H1 (cell line): ENCODE data around the gene CD226. TPM values are rescaled to one million over a fixed set of nuclear protein-coding genes. Genes with fewer than 3 reads are reported as not detected.

Source experiments
- CTCF ChIA-PET: fragments of 300-600 bp; sonication (Branson Sonifier 250); formaldehyde crosslinking; loops from one replicate; lab custom pipeline; 2021; ENCODE audit not compliant: partially characterized antibody; lab: Charles Lee
- POLR2A ChIA-PET: fragments of 300-600 bp; sonication (Branson Sonifier 250); formaldehyde crosslinking; loops from one replicate; lab custom pipeline; 2021; ENCODE audit warnings: inconsistent platforms; ENCODE audit not compliant: partially characterized antibody; lab: Charles Lee
- DNase-seq, 2 experiments: peaks; one replicate each; pipeline versions ENCODE4 v3.0.0 to v3.0.0-alpha.2; 2010 to 2022; ENCODE audit warnings: low spot score in 2 of 2, low read depth in 1 of 2, mixed read lengths in 1 of 2
- FAIRE-seq: peaks from 2 replicates; lab custom pipeline; 2011; peaks lifted over from hg19 to GRCh38; lab: Jason Lieb, UNC
- H2AFZ ChIP-seq: 2 replicates; pipeline ENCODE4 v1.8.1; 2012; ENCODE audit warnings: low read length, inconsistent platforms
- H2AK5ac ChIP-seq: 2 replicates; pipeline ENCODE4 v1.6.1; 2013; ENCODE audit warnings: low read depth, low read length
- H2BK120ac ChIP-seq: replicated peaks from 2 replicates; pipeline ENCODE3; 2013; ENCODE audit warnings: low read depth, low read length, inconsistent platforms
- H2BK12ac ChIP-seq: 2 replicates; pipeline ENCODE4 v1.6.1; 2013; ENCODE audit warnings: low read depth, low read length
- H2BK15ac ChIP-seq: 2 replicates; pipeline ENCODE4 v1.6.1; 2013; ENCODE audit warnings: low read length
- H2BK20ac ChIP-seq: 2 replicates; pipeline ENCODE4 v1.6.1; 2013; ENCODE audit warnings: low read length
- H2BK5ac ChIP-seq: 2 replicates; pipeline ENCODE4 v1.6.1; 2013; ENCODE audit warnings: low read depth, low read length
- H3K14ac ChIP-seq: 2 replicates; pipeline ENCODE4 v1.6.1; 2013; ENCODE audit warnings: inconsistent platforms; ENCODE audit not compliant: insufficient read length
- H3K18ac ChIP-seq: 2 replicates; pipeline ENCODE4 v1.6.1; 2013; ENCODE audit warnings: low read length; ENCODE audit errors: extremely low read depth
- H3K23ac ChIP-seq: 2 replicates; pipeline ENCODE4 v1.6.1; 2013; ENCODE audit warnings: inconsistent platforms; ENCODE audit not compliant: insufficient read length
- H3K23me2 ChIP-seq: 2 replicates; pipeline ENCODE4 v1.6.1; 2013; ENCODE audit warnings: low read depth, low read length
- H3K27ac ChIP-seq: 2 replicates; pipeline ENCODE4 v1.6.1; 2011; ENCODE audit warnings: low read depth, low read length, inconsistent platforms
- H3K27me3 ChIP-seq, 4 experiments: replicated peaks in 1 of 4; 1 replicate in 1 of 4; 2 replicates in 3 of 4; pipeline versions ENCODE4 v1.6.1 to v1.8.1; 2011 to 2013; ENCODE audit warnings: low read length in 3 of 4, mild to moderate bottlenecking in 3 of 4, inconsistent platforms in 2 of 4, mixed read lengths in 2 of 4, moderate library complexity in 1 of 4; ENCODE audit not compliant: control insufficient read depth in 3 of 4, insufficient read depth in 3 of 4; ENCODE audit errors: extremely low read depth in 1 of 4
- H3K36me3 ChIP-seq, 4 experiments: 2 replicates each; pipeline versions ENCODE4 v1.6.1 to v1.8.1; 2011 to 2013; ENCODE audit warnings: mild to moderate bottlenecking in 4 of 4, low read length in 3 of 4, moderate library complexity in 2 of 4, control low read depth in 1 of 4, inconsistent platforms in 1 of 4; ENCODE audit not compliant: insufficient read depth in 4 of 4, control insufficient read depth in 2 of 4
- H3K4ac ChIP-seq: replicated peaks from 2 replicates; pipeline ENCODE3; 2013; ENCODE audit warnings: low read length, low read depth, mixed read lengths, inconsistent platforms; ENCODE audit not compliant: insufficient read length
- H3K4me1 ChIP-seq, 4 experiments: replicated peaks in 1 of 4; 1 replicate in 1 of 4; 2 replicates in 3 of 4; pipeline versions ENCODE4 v1.6.1 to v1.8.1; 2011 to 2013; ENCODE audit warnings: low read length in 3 of 4, inconsistent platforms in 2 of 4, mixed read lengths in 1 of 4; ENCODE audit not compliant: insufficient read depth in 4 of 4, control insufficient read depth in 3 of 4
- H3K4me2 ChIP-seq, 2 experiments: 2 replicates each; pipeline versions ENCODE4 v1.6.1 to v1.8.1; 2011 to 2013; ENCODE audit warnings: low read depth in 2 of 2, low read length in 2 of 2, control low read depth in 1 of 2, inconsistent platforms in 1 of 2, mild to moderate bottlenecking in 1 of 2; ENCODE audit not compliant: insufficient read depth in 1 of 2
- H3K4me3 ChIP-seq, 4 experiments: fragments of 200-600, 300-600 bp in 1 of 4; sonication (generic), shearing (Covaris generic), sonication (Bioruptor Twin) in 1 of 4; 2 replicates each; pipeline versions ENCODE4 v1.5.1 to v1.8.1; 2011 to 2016; ENCODE audit warnings: low read length in 4 of 4, low read depth in 3 of 4, control low read depth in 2 of 4, inconsistent platforms in 2 of 4, mild to moderate bottlenecking in 2 of 4, mixed read lengths in 1 of 4, moderate library complexity in 1 of 4; ENCODE audit not compliant: insufficient read depth in 2 of 4; ENCODE audit errors: extremely low read depth in 1 of 4
- H3K56ac ChIP-seq: replicated peaks from 2 replicates; pipeline ENCODE3; 2013; ENCODE audit warnings: low read depth, mild to moderate bottlenecking, mixed read lengths, low read length, inconsistent platforms; ENCODE audit not compliant: insufficient read length
- H3K79me1 ChIP-seq: 2 replicates; pipeline ENCODE4 v1.6.1; 2013; ENCODE audit warnings: low read depth, low read length, control low read depth
- H3K79me2 ChIP-seq, 2 experiments: 2 replicates each; pipeline versions ENCODE4 v1.6.1 to v1.8.1; 2012 to 2013; ENCODE audit warnings: low read length in 2 of 2, mild to moderate bottlenecking in 2 of 2, inconsistent platforms in 1 of 2; ENCODE audit not compliant: insufficient read depth in 2 of 2, control insufficient read depth in 1 of 2
- H3K9ac ChIP-seq, 4 experiments: replicated peaks in 1 of 4; 1 replicate in 1 of 4; 2 replicates in 3 of 4; pipeline versions ENCODE4 v1.6.1 to v1.8.1; 2011 to 2013; ENCODE audit warnings: low read depth in 3 of 4, low read length in 3 of 4, control low read depth in 2 of 4, mild to moderate bottlenecking in 2 of 4, moderate library complexity in 2 of 4, inconsistent platforms in 1 of 4; ENCODE audit errors: extremely low read depth in 1 of 4
- H3K9me3 ChIP-seq, 2 experiments: 2 replicates each; pipeline versions ENCODE4 v1.6.1 to v1.8.1; 2012 to 2013; ENCODE audit warnings: mild to moderate bottlenecking in 2 of 2, moderate library complexity in 2 of 2, control low read depth in 1 of 2, inconsistent platforms in 1 of 2, low read depth in 1 of 2, low read length in 1 of 2, mixed read lengths in 1 of 2; ENCODE audit not compliant: insufficient read depth in 2 of 2
- H4K20me1 ChIP-seq, 2 experiments: replicated peaks in 1 of 2; 2 replicates each; pipeline versions ENCODE3 to v1.8.1; 2011 to 2013; ENCODE audit warnings: inconsistent platforms in 2 of 2, low read length in 2 of 2, mild to moderate bottlenecking in 1 of 2; ENCODE audit not compliant: insufficient read depth in 2 of 2, control insufficient read depth in 1 of 2
- H4K5ac ChIP-seq: 2 replicates; pipeline ENCODE4 v1.6.1; 2013; ENCODE audit warnings: low read length, low read depth, mixed read lengths, inconsistent platforms; ENCODE audit not compliant: insufficient read length
- H4K8ac ChIP-seq: 2 replicates; pipeline ENCODE4 v1.8.0; 2013; ENCODE audit warnings: mild to moderate bottlenecking, moderate library complexity, low read length, inconsistent platforms; ENCODE audit not compliant: insufficient read depth; ENCODE audit errors: extremely low read depth
- H4K91ac ChIP-seq: replicated peaks from 2 replicates; pipeline ENCODE3; 2013; ENCODE audit warnings: low read length, mixed read lengths, inconsistent platforms; ENCODE audit not compliant: insufficient read length
- ASH2L ChIP-seq: fragments of 200-600, 300-600 bp; sonication (generic); IDR thresholded peaks from one replicate; pipeline ENCODE4 v1.7.1; 2017; ENCODE audit warnings: low read length
- BACH1 ChIP-seq: IDR thresholded peaks from 2 replicates; pipeline ENCODE4 v1.6.1; 2012; ENCODE audit warnings: low read length, improper control_type of control experiment
- CEBPB ChIP-seq: IDR thresholded peaks from 2 replicates; pipeline ENCODE4 v1.6.1; 2012; ENCODE audit warnings: low read depth, low read length
- E2F6 ChIP-seq: IDR thresholded peaks from 2 replicates; pipeline ENCODE4 v1.6.1; 2012; ENCODE audit warnings: inconsistent platforms
- EGR1 ChIP-seq: IDR thresholded peaks from 2 replicates; pipeline ENCODE4 v1.6.1; 2011; ENCODE audit warnings: low read depth, low read length, borderline replicate concordance
- KDM4A ChIP-seq: IDR thresholded peaks from one replicate; pipeline ENCODE4 v1.7.1; 2012; ENCODE audit warnings: low read depth, mild to moderate bottlenecking, moderate library complexity, low read length, inconsistent platforms; ENCODE audit not compliant: severe bottlenecking
- NANOG ChIP-seq: IDR thresholded peaks from 2 replicates; pipeline ENCODE4 v1.6.1; 2011; ENCODE audit warnings: low read length, low read depth, mild to moderate bottlenecking, inconsistent platforms; ENCODE audit not compliant: insufficient read depth, poor library complexity, severe bottlenecking
- POLR2AphosphoS5 ChIP-seq: IDR thresholded peaks from 2 replicates; pipeline ENCODE4 v1.6.1; 2011; ENCODE audit warnings: low read depth, low read length
- SAP30 ChIP-seq: fragments of 300-600 bp; sonication (generic); IDR thresholded peaks from 2 replicates; pipeline ENCODE4 v1.7.1; 2012; ENCODE audit warnings: low read length, moderate library complexity, mild to moderate bottlenecking, inconsistent platforms; ENCODE audit not compliant: insufficient read depth, insufficient replicate concordance
- SIRT6 ChIP-seq: IDR thresholded peaks from one replicate; pipeline ENCODE4 v1.7.1; 2012; ENCODE audit warnings: low read length, inconsistent platforms
- SUZ12 ChIP-seq: fragments of 200-600 bp; sonication (generic); IDR thresholded peaks from 2 replicates; pipeline ENCODE4 v1.6.1; 2012; ENCODE audit warnings: mild to moderate bottlenecking, inconsistent platforms, low read length, moderate library complexity, mixed read lengths
- ZNF274 ChIP-seq: IDR thresholded peaks from 2 replicates; pipeline ENCODE4 v1.7.0; 2012; ENCODE audit warnings: low read length, borderline replicate concordance; ENCODE audit errors: extremely low read depth
- WGBS, 2 experiments: shearing (Covaris generic) in 1 of 2; methylation state at CpG; one replicate each; pipeline versions ENCODE4 v1.1.6 to v1.1.7; 2013 to 2015; ENCODE audit warnings: low lambda C conversion rate in 2 of 2, mixed read lengths in 2 of 2, inconsistent platforms in 1 of 2, low coverage in 1 of 2, missing lambda C conversion rate in 1 of 2; ENCODE audit not compliant: insufficient replicate concordance in 2 of 2, insufficient coverage in 1 of 2, insufficient read length in 1 of 2; ENCODE audit errors: extremely low coverage in 1 of 2, missing lambda C conversion rate in 1 of 2; 5-methylcytosine and 5-hydroxymethylcytosine counted together
- polyA plus RNA-seq, 7 experiments: library from polyadenylated mRNA; depleted of rRNA in 3 of 7; stranded (reverse) in 5 of 7; unstranded in 2 of 7; fragments of >200 nt in 5 of 7; fragments of 200-250 nt in 2 of 7; gene quantifications; 1 replicate in 5 of 7; 2 replicates in 1 of 7; 4 replicates in 1 of 7; pipeline versions ENCODE4 v1.2.1 to v1.2.3, GENCODE V29; 2011 to 2013; ENCODE audit warnings: missing spikeins in 2 of 7, mixed read lengths in 2 of 7
- total RNA-seq: library from RNA; stranded (reverse); fragmentation: NEBNext Ultra II Directional; extraction: Animal tissue kit (Norgen Biotek cat#: 25700); gene quantifications from 2 replicates; pipeline ENCODE4 v1.2.1, GENCODE V29; 2021
- TF ChIP-seq, protein P1 (sequence below): IDR thresholded peaks from 2 replicates; pipeline ENCODE4 v1.6.1; 2011; ENCODE audit warnings: low read depth, mild to moderate bottlenecking, low read length; ENCODE audit not compliant: insufficient read depth

CD226 gene
- total and polyA plus RNA-seq, 2 of the 8 experiments (the other 6 are each of a cell fraction or from before 2014, with no cell fraction given): not detected

DNA sequence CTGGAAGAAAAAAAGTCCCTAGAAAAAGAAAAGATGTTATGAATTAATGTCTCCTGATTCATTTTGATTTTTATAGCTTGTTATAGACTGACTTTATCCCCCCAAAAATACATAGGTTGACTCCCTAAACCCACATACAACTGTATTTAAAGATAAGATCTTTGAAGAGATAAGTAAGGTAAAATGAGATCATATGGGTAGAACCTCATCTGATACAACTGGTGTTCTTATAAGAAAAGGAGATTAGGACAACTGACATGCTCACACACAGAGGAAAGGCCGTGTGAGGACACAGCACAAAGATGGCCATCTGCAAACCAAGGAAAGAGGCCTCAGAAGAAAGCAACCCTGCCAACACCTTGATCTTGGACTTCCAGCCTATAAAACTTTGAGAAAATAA lies 117.5 kb downstream of the CD226 start:
- Histone ChIP-seq H4K20me1 (no peaks in the 10 kb centered on the region), H3K14ac (no peak overlapping the region), H3K27me3 (no peaks in the 10 kb centered on the region), H2BK12ac (no peak overlapping the region), H3K4me2 (no peak overlapping the region), H2BK20ac (no peak overlapping the region), H2BK5ac (no peak overlapping the region), H3K56ac (no peak overlapping the region), H3K9ac (no peak overlapping the region), H3K27ac (no peak overlapping the region), H3K79me1 (no peaks in the 10 kb centered on the region), H3K9me3 (no peaks in the 10 kb centered on the region), H3K4me1 (no peaks in the 10 kb centered on the region), H3K4me3 (no peak overlapping the region), H3K23ac (no peak overlapping the region)
- POLR2A ChIA-PET: no interaction called here
- no peak for DNase-seq
- TF ChIP-seq, protein P1, sequence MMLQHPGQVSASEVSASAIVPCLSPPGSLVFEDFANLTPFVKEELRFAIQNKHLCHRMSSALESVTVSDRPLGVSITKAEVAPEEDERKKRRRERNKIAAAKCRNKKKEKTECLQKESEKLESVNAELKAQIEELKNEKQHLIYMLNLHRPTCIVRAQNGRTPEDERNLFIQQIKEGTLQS: no peak
- TF ChIP-seq ASH2L (no peak), BACH1 (no peak), KDM4A (no peak), SIRT6 (no peak), NANOG (no peak), SAP30 (no peak), SUZ12 (no peak), CEBPB (no peak), EGR1 (no peak), ZNF274 (no peak), E2F6 (no peak), POLR2AphosphoS5 (no peak)
- TF ChIP-seq, all 59 proteins: peak for 0
- CTCF ChIA-PET: interaction anchor here (1.0 kb wide), 1 partner anchor 193 kb away, joined by 3 read pairs; no protein-coding TSS in a partner anchor
- Histone ChIP-seq H3K18ac (no peak overlapping the region), H3K23me2 (no peaks in the 10 kb centered on the region), H4K8ac (no peak overlapping the region), H3K4ac (no peak overlapping the region), H2BK120ac (no peak overlapping the region), H4K91ac (no peak overlapping the region), H3K36me3 (no peaks in the 10 kb centered on the region), H3K79me2 (no peaks in the 10 kb centered on the region), H2AFZ (no peak overlapping the region), H4K5ac (no peak overlapping the region), H2BK15ac (no peak overlapping the region), H2AK5ac (no peak overlapping the region)
- FAIRE-seq: no peak
- WGBS, 2 experiments: 76% methylated on average over 1 of the region's 1 CpG; no CpG with 5 or more reads in 1 of the 2 experiments
